Inferior parietal cortex (tissue), 1 donor: Measurements from ENCODE around the gene CCDC120.

Experiments
- DNase-seq: peaks from one replicate; pipeline ENCODE4 v3.0.0-alpha.2; 2016; ENCODE audit errors: extremely low spot score

CCDC120 gene

GRCh38 chrX:49058794-49059193 is at the start of gene CCDC120:
Gene CCDC120 (plus strand): TSS chrX:49058999. CDS start chrX:49062042, 3,043 bp downstream.
- no peak for DNase-seq

GRCh38 chrX:49019050-49019449 is 39.7 kb upstream of the CCDC120 start:
- DNase-seq = no peak

- DNase-seq = no peak
Measured at GRCh38 chrX:49019599-49020249, 39.1 kb upstream of the CCDC120 start.

GRCh38 chrX:49029876-49030275 is 28.9 kb upstream of the CCDC120 start:
- DNase-seq = no peak

GRCh38 chrX:49030283-49030682 is 28.5 kb upstream of the CCDC120 start:
- no peak for DNase-seq

- DNase-seq = no peak
Measured at GRCh38 chrX:49037883-49038475, 20.8 kb upstream of the CCDC120 start.

- peak; percentile 42 for DNase-seq
Measured at GRCh38 chrX:49039598-49040375, 19.0 kb upstream of the CCDC120 start.

GRCh38 chrX:49040376-49040955 is 18.3 kb upstream of the CCDC120 start:
- no peak for DNase-seq

- peak; percentile 4 for DNase-seq
Measured at GRCh38 chrX:49041744-49042580, 16.8 kb upstream of the CCDC120 start.

GRCh38 chrX:49042581-49043219 is 16.1 kb upstream of the CCDC120 start:
- no peak for DNase-seq

- DNase-seq = peak; percentile 95
Measured at GRCh38 chrX:49043220-49043986, 15.4 kb upstream of the CCDC120 start, which contains the start of gene TFE3. Gene TFE3 (minus strand): TSS chrX:49043357. CDS start chrX:49043226, 131 bp downstream.

GRCh38 chrX:49043987-49044281 is 14.9 kb upstream of the CCDC120 start:
- DNase-seq = no peak

GRCh38 chrX:49053223-49054072 is 5.4 kb upstream of the CCDC120 start:
- no peak for DNase-seq

GRCh38 chrX:49054073-49054762 is 4.6 kb upstream of the CCDC120 start:
- DNase-seq = no peak

GRCh38 chrX:49059201-49059600 is 402 bp downstream of the CCDC120 start:
- DNase-seq = no peak

- DNase-seq = no peak
Measured at GRCh38 chrX:49059681-49060085, 884 bp downstream of the CCDC120 start.

GRCh38 chrX:49060914-49061313 is 2.1 kb downstream of the CCDC120 start:
- DNase-seq = no peak

- DNase-seq = no peak
Measured at GRCh38 chrX:49061490-49061889, 2.7 kb downstream of the CCDC120 start.

- no peak for DNase-seq
Measured at GRCh38 chrX:49061916-49062315, 3.1 kb downstream of the CCDC120 start.
